Esophagus muscularis mucosa (tissue), 4 donors: Measurements from ENCODE around the gene ARSK.
"Not testable (repeated sequence)": the region's sequence is repeated elsewhere in the genome, so short reads cannot be mapped to it uniquely, and the experiment has no call there.

Experiments
- CTCF ChIP-seq, 3 experiments: fragments of 200-600 bp in 2 of 3; fragments of 450-650 bp in 1 of 3; sonication (generic) in 2 of 3; IDR thresholded peaks; one replicate each; pipeline ENCODE4 v1.5.1; 2017 to 2019; ENCODE audit warnings: antibody characterized with exemption in 3 of 3, mild to moderate bottlenecking in 2 of 3, moderate library complexity in 1 of 3
- EP300 ChIP-seq: sonication (generic); formaldehyde crosslinking; IDR thresholded peaks from one replicate; pipeline ENCODE4 v1.6.1; 2017; ENCODE audit warnings: antibody characterized with exemption
- POLR2A ChIP-seq: fragments of 450-650 bp; IDR thresholded peaks from one replicate; pipeline ENCODE4 v1.6.1; 2017; ENCODE audit warnings: antibody characterized with exemption, moderate library complexity, mild to moderate bottlenecking, low read depth
- POLR2AphosphoS5 ChIP-seq, 2 donors: sonication (generic); formaldehyde crosslinking; IDR thresholded peaks; one replicate each; pipeline ENCODE4 v1.6.1; 2017; ENCODE audit warnings: antibody characterized with exemption in 2 of 2

- TF ChIP-seq CTCF (IDR thresholded peaks at IDR 0.05); POLR2A; POLR2AphosphoS5 (IDR thresholded peaks at IDR 0.05); EP300: not testable (repeated sequence)
Measured at GRCh38 chr5:95632942-95633341, 78.0 kb downstream of the ARSK start.
